ENCODE results near the gene CBX8. TPM values are rescaled to one million over a fixed set of nuclear protein-coding genes. Genes with fewer than 3 reads are reported as not detected.
A peak's percentile ranks its signal among the peaks of the same experiment; 100 is the strongest.

Gene CBX8
- total RNA-seq, 1 donor from 2014 or later: 6.1 TPM

DNA sequence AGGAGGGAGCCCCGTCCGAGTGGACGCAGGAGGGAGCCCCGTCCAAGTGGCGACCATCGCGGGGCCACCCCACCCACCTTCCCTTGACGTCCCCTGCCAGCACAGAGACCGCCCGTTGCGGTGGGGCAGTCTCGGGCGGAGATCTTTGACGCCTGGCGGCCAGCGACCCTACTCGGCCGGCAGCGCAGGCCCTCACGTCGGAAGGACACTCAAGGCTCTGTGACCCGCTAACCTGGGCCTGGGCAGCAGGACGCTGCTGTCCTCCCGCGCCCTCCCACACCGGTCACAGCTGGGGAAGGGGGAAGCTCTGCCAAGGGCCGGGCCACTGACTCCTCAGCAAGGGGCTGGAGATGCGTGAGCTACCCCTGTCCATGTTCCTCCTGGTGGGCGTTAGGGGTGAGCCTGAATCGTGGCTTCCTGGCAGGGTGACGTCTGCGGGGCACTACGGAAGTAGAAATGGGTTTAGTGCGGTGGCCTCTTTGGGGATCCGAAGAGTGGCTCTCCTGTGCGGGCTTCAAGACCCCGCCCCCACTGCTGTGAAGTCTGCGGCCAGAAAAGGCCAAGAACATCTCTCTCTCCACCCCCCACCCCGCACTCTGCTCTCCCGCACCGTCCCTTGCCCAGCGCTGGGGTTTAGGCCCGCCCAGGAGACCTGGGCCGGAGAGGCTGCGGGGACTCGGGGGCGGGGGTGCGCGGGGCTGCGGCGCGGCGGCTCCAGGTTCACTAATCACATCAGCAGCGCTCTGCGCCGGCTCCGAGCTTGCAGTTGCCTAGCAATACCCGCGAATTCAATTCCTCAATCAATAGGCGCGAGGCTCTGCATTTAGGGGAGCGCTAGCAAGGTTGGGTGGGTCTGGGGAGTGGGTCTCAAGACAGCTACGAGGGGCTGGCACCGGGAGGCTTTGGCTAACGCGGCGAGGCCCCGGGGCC lies 5.8 kb downstream of the CBX8 start:
- peak; percentile 70 for DNase-seq (ENCODE audit: low spot score)
- H3K4me1 Mint-ChIP-seq (ENCODE audit: low read depth): peaks cover 24% of the 10 kb centered on the region
- no peak overlapping the region for H3K4me3 Mint-ChIP-seq (ENCODE audit: unreplicated experiment)
- TF ChIP-seq, protein P1, sequence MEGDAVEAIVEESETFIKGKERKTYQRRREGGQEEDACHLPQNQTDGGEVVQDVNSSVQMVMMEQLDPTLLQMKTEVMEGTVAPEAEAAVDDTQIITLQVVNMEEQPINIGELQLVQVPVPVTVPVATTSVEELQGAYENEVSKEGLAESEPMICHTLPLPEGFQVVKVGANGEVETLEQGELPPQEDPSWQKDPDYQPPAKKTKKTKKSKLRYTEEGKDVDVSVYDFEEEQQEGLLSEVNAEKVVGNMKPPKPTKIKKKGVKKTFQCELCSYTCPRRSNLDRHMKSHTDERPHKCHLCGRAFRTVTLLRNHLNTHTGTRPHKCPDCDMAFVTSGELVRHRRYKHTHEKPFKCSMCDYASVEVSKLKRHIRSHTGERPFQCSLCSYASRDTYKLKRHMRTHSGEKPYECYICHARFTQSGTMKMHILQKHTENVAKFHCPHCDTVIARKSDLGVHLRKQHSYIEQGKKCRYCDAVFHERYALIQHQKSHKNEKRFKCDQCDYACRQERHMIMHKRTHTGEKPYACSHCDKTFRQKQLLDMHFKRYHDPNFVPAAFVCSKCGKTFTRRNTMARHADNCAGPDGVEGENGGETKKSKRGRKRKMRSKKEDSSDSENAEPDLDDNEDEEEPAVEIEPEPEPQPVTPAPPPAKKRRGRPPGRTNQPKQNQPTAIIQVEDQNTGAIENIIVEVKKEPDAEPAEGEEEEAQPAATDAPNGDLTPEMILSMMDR (IDR thresholded peaks at IDR 0.05): no peak
- no peaks in the 10 kb centered on the region for H3K36me3 Mint-ChIP-seq (ENCODE audit: low read depth)
- no peaks in the 10 kb centered on the region for H3K9me3 Mint-ChIP-seq (ENCODE audit: low read depth)
- peaks cover 27% of the 10 kb centered on the region for H3K27me3 Mint-ChIP-seq (ENCODE audit: low read depth)
- H3K27ac Mint-ChIP-seq (ENCODE audit: unreplicated experiment): no peak overlapping the region

DNA sequence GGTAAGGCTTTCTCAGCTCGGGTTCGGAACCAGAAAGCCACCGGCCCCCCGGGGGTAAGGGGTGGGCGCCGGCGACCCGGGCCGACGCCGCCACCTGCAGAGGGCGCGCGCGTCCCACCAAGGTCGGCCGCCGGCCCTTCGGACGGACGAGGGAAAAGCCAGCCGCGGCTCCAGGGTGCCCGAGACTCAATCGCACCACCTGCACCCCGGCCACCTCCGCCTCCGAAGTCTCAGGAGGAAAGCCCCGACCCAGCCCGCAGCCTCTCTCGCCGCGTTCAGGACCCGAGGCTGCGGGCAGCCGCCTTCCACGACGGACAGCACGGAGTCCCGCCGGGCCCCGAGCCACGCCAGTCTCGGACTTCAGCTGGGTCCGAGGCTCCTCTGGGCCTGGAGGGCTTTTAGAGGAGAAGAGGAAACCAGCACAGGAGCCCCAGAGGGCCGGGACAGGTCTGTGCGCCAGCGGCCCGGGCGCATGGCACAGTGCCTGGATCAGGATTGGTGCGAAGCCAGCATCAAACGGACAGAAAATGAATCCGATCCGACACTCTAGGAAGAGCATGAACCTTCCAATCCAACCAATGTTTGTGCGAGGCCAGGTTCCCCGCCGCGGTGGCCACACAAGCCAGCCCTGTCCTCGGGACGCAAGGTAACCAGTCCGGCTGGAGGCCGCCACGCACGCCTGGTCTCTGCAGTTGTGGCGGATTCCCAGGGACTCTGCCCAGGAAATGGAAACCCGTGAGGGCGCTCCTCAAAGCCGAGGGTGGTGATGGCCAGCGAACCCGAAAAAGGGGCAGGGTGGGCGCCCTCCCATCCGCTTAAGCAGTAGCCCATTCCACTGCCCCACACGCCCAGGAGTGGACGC lies 6.7 kb downstream of the CBX8 start:
- DNase-seq (ENCODE audit: low spot score): peak; percentile 85
- H3K27me3 Mint-ChIP-seq (ENCODE audit: low read depth): peaks cover 27% of the 10 kb centered on the region
- H3K36me3 Mint-ChIP-seq (ENCODE audit: low read depth): peaks cover 2% of the 10 kb centered on the region
- H3K27ac Mint-ChIP-seq (ENCODE audit: unreplicated experiment): no peak overlapping the region
- TF ChIP-seq, protein P1 (IDR thresholded peaks at IDR 0.05): peak; percentile 89
- no peaks in the 10 kb centered on the region for H3K9me3 Mint-ChIP-seq (ENCODE audit: low read depth)
- H3K4me3 Mint-ChIP-seq (ENCODE audit: unreplicated experiment): no peak overlapping the region
- H3K4me1 Mint-ChIP-seq (ENCODE audit: low read depth): peaks cover 19% of the 10 kb centered on the region

DNA sequence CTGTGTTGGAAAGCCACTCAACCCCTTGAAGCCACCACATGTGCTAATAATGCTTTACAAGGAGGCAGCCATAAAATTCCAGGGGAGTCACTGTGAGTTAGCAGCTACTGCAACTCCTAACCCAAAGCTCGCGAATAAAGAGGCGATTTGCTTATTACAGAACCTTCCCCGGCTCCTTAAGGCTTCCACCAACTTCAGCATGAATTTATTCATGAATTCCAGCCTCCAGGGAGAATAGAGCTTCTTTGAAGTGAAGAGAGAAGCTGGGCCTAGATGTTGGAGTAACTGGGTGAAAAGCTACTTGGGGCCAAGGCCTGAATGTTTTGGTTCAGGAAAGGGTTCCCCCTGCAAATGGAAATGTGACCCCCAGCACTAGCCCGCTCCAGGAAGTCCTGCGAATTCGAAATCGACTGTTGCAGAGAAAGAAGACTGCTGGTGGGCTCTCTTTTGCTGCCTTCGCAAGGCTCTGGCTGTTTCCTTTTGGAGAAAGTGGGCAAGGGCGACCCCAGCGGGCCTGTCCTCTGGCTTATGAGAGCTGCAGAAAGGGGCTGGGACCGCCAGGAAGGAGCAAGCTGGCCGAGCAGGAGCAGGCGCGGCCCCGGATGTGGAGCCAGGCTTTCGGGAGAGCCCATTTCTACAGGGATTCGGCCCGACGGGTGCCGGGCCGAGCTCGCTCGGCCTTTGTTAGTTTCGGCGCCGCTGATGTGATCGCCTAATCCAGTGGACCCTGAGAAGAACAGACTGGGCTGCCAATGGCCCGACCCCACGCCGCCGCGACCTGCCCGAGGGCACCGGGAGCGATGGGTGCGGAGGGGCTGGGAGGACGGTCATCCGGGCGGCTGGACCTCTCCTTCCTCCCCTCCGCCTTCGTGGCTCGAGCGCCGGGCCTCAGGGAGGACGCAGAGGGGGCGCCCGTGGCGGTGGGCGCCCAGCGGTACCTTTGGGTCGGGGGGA lies 7.6 kb downstream of the CBX8 start:
- TF ChIP-seq, protein P1 (IDR thresholded peaks at IDR 0.05): no peak
- no peaks in the 10 kb centered on the region for H3K9me3 Mint-ChIP-seq (ENCODE audit: low read depth)
- no peak overlapping the region for H3K4me3 Mint-ChIP-seq (ENCODE audit: unreplicated experiment)
- DNase-seq (ENCODE audit: low spot score): peak; percentile 64
- H3K27me3 Mint-ChIP-seq (ENCODE audit: low read depth): peaks cover 27% of the 10 kb centered on the region
- peaks cover 19% of the 10 kb centered on the region for H3K4me1 Mint-ChIP-seq (ENCODE audit: low read depth)
- no peak overlapping the region for H3K27ac Mint-ChIP-seq (ENCODE audit: unreplicated experiment)
- H3K36me3 Mint-ChIP-seq (ENCODE audit: low read depth): peaks cover 3% of the 10 kb centered on the region

DNA sequence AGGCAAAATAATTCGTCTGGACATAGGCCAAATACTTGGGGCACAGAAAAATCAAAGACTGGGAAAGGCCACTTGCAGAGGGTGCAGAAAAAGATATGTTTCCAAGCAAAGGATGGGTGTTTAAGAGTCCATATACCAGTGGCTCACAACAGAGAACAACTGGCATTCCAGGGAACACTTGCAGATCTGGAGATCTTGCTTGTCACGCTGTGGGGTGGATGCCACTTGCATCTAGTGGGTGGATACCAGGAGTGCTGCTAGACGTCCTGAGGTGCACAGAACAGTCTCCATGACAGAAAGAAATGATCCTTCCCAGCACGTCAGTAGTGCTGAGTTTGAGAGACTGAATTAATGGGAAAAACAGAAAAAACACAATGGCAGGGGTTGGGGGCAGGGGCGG lies 8.4 kb downstream of the CBX8 start:
- Mint-ChIP-seq H3K9me3 (ENCODE audit: low read depth) (no peaks in the 10 kb centered on the region), H3K27me3 (ENCODE audit: low read depth) (peaks cover 27% of the 10 kb centered on the region), H3K36me3 (ENCODE audit: low read depth) (peaks cover 3% of the 10 kb centered on the region), H3K4me3 (ENCODE audit: unreplicated experiment) (no peak overlapping the region), H3K4me1 (ENCODE audit: low read depth) (peaks cover 12% of the 10 kb centered on the region), H3K27ac (ENCODE audit: unreplicated experiment) (no peak overlapping the region)
- TF ChIP-seq, protein P1 (IDR thresholded peaks at IDR 0.05): no peak
- DNase-seq (ENCODE audit: low spot score): peak; percentile 15
